ENCODE measurements around the gene ROBO1. TPM values are rescaled to one million over a fixed set of nuclear protein-coding genes. Genes with fewer than 3 reads are reported as not detected.

ROBO1 gene
- total and polyA plus RNA-seq, 4 donors = 1.0 to 30.3 (median 3.9) TPM

DNA sequence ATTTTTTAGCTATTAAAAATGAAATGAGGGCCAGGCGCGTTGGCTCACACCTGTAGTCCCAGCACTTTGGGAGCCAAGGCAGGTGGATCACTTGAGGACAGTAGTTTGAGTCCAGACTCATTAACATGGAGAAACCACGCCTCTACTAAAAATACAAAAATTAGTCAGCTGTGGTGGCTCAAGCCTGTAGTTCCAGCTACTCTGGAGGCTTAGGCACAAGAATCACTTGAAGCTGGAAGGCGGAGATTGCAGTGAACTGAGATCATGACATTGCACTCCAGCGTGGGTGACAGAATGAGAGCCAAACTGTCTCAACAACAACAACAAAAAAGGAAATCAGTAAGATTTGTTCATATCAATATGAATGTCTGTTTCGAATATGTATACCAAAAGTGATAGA is 517.1 kb downstream of the ROBO1 start:
- Histone ChIP-seq H3K9me3 (ENCODE audit: control insufficient read depth in 4 of 4, low read length in 3 of 4) (no peaks in the 10 kb centered on the region), H3K27me3 (ENCODE audit: control insufficient read depth in 4 of 4, insufficient read depth in 4 of 4, low read length in 3 of 4) (no peaks in the 10 kb centered on the region), H3K4me3 (ENCODE audit: low read depth in 1 of 3, low read length in 3 of 3) (no peak overlapping the region), H3K4me1 (ENCODE audit: control insufficient read depth in 4 of 4, insufficient read depth in 4 of 4, low read length in 3 of 4) (no peaks in the 10 kb centered on the region), H3K36me3 (ENCODE audit: control insufficient read depth in 4 of 4, insufficient read depth in 3 of 4, low read depth in 1 of 4, low read length in 3 of 4) (no peaks in the 10 kb centered on the region), H3K9ac (ENCODE audit: low read depth in 1 of 2, low read length in 2 of 2) (no peak overlapping the region), H3K27ac (ENCODE audit: low read depth in 1 of 2, low read length in 2 of 2) (no peak overlapping the region)
- DNase-seq (ENCODE audit: low spot score) = no peak
- 88% methylated on average over 6 of the region's 6 CpGs for WGBS
- TF ChIP-seq, protein P1, sequence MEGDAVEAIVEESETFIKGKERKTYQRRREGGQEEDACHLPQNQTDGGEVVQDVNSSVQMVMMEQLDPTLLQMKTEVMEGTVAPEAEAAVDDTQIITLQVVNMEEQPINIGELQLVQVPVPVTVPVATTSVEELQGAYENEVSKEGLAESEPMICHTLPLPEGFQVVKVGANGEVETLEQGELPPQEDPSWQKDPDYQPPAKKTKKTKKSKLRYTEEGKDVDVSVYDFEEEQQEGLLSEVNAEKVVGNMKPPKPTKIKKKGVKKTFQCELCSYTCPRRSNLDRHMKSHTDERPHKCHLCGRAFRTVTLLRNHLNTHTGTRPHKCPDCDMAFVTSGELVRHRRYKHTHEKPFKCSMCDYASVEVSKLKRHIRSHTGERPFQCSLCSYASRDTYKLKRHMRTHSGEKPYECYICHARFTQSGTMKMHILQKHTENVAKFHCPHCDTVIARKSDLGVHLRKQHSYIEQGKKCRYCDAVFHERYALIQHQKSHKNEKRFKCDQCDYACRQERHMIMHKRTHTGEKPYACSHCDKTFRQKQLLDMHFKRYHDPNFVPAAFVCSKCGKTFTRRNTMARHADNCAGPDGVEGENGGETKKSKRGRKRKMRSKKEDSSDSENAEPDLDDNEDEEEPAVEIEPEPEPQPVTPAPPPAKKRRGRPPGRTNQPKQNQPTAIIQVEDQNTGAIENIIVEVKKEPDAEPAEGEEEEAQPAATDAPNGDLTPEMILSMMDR (IDR thresholded peaks at IDR 0.05; ENCODE audit: low read depth, low read length, missing input control) = no peak
- TF ChIP-seq EGR1 (IDR thresholded peaks at IDR 0.05; ENCODE audit: low read depth in 2 of 2) (no peak), RAD21 (IDR thresholded peaks at IDR 0.05) (no peak), RXRA (IDR thresholded peaks at IDR 0.05) (no peak), HNF4G (IDR thresholded peaks at IDR 0.05) (no peak), JUND (IDR thresholded peaks at IDR 0.05) (no peak), SP1 (IDR thresholded peaks at IDR 0.05) (no peak), FOXA1 (IDR thresholded peaks at IDR 0.05) (no peak)
- TF ChIP-seq, protein P2, sequence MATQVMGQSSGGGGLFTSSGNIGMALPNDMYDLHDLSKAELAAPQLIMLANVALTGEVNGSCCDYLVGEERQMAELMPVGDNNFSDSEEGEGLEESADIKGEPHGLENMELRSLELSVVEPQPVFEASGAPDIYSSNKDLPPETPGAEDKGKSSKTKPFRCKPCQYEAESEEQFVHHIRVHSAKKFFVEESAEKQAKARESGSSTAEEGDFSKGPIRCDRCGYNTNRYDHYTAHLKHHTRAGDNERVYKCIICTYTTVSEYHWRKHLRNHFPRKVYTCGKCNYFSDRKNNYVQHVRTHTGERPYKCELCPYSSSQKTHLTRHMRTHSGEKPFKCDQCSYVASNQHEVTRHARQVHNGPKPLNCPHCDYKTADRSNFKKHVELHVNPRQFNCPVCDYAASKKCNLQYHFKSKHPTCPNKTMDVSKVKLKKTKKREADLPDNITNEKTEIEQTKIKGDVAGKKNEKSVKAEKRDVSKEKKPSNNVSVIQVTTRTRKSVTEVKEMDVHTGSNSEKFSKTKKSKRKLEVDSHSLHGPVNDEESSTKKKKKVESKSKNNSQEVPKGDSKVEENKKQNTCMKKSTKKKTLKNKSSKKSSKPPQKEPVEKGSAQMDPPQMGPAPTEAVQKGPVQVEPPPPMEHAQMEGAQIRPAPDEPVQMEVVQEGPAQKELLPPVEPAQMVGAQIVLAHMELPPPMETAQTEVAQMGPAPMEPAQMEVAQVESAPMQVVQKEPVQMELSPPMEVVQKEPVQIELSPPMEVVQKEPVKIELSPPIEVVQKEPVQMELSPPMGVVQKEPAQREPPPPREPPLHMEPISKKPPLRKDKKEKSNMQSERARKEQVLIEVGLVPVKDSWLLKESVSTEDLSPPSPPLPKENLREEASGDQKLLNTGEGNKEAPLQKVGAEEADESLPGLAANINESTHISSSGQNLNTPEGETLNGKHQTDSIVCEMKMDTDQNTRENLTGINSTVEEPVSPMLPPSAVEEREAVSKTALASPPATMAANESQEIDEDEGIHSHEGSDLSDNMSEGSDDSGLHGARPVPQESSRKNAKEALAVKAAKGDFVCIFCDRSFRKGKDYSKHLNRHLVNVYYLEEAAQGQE (IDR thresholded peaks at IDR 0.05) = no peak
- TF ChIP-seq, protein P3, sequence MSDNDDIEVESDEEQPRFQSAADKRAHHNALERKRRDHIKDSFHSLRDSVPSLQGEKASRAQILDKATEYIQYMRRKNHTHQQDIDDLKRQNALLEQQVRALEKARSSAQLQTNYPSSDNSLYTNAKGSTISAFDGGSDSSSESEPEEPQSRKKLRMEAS (IDR thresholded peaks at IDR 0.05) = no peak
- TF ChIP-seq, protein P4, sequence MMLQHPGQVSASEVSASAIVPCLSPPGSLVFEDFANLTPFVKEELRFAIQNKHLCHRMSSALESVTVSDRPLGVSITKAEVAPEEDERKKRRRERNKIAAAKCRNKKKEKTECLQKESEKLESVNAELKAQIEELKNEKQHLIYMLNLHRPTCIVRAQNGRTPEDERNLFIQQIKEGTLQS (IDR thresholded peaks at IDR 0.05) = no peak

DNA sequence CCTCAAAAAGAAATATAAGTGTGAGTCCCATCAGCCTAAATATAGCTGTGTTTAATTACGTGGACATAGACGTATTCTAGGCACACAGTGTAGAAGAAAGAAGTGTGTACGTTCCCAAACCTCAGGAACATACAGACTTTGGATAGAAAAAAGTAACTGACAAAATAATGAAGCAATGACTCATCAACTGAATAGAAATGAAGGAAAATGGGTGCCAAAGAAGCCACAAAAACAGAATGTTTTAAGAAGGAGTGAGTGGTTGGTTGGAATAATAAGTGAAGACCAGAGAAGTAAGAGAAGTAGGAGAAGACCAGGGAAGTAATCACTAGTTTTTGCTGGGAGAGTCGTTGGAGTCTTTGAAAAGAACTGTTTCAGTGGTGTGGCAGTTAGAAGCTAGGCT is 518.1 kb downstream of the ROBO1 start:
- WGBS = 87% methylated on average over 4 of the region's 4 CpGs
- TF ChIP-seq YY1 (IDR thresholded peaks at IDR 0.05) (no peak), FOXA1 (IDR thresholded peaks at IDR 0.05) (no peak), SP1 (IDR thresholded peaks at IDR 0.05) (no peak), FOXA2 (IDR thresholded peaks at IDR 0.05) (no peak), GABPA (IDR thresholded peaks at IDR 0.05 in 1 of 2, conservative IDR thresholded peaks at IDR 0.05 in 1 of 2) (no peak)
- TF ChIP-seq, protein P1 (IDR thresholded peaks at IDR 0.05; ENCODE audit: low read depth, low read length, missing input control) = no peak
- DNase-seq (ENCODE audit: low spot score) = no peak

More for the DNA sequence above, 518.1 kb downstream of the ROBO1 start:
- H3K9ac ChIP-seq (ENCODE audit: low read depth in 1 of 2, low read length in 2 of 2) = no peak overlapping the region
- H3K27me3 ChIP-seq (ENCODE audit: control insufficient read depth in 4 of 4, insufficient read depth in 4 of 4, low read length in 3 of 4) = no peaks in the 10 kb centered on the region
- no peak overlapping the region for H3K4me3 ChIP-seq (ENCODE audit: low read depth in 1 of 3, low read length in 3 of 3)
- H3K36me3 ChIP-seq (ENCODE audit: control insufficient read depth in 4 of 4, insufficient read depth in 3 of 4, low read depth in 1 of 4, low read length in 3 of 4) = no peaks in the 10 kb centered on the region
- no peaks in the 10 kb centered on the region for H3K4me1 ChIP-seq (ENCODE audit: control insufficient read depth in 4 of 4, insufficient read depth in 4 of 4, low read length in 3 of 4)
- H3K27ac ChIP-seq (ENCODE audit: low read depth in 1 of 2, low read length in 2 of 2) = no peak overlapping the region
- no peaks in the 10 kb centered on the region for H3K9me3 ChIP-seq (ENCODE audit: control insufficient read depth in 4 of 4, low read length in 3 of 4)
